CD4-positive, alpha-beta T cell treated with Interleukin-21 for 1 hour (primary cell): Measurements from ENCODE around the gene ABHD10.
A peak's percentile ranks its signal among the peaks of the same experiment; 100 is the strongest.

Experiments
- DNase-seq: peaks from one replicate; pipeline ENCODE4 v3.0.0-alpha.2; 2020

Gene ABHD10

GRCh38 chr3:112002096-112002971 lies 23.5 kb downstream of the ABHD10 start:
- DNase-seq = no peak

GRCh38 chr3:112003321-112004080 lies 24.7 kb downstream of the ABHD10 start:
- no peak for DNase-seq

GRCh38 chr3:112004187-112004586 lies 25.4 kb downstream of the ABHD10 start:
- DNase-seq = no peak

GRCh38 chr3:112004669-112005068 lies 25.8 kb downstream of the ABHD10 start:
- no peak for DNase-seq

DNA sequence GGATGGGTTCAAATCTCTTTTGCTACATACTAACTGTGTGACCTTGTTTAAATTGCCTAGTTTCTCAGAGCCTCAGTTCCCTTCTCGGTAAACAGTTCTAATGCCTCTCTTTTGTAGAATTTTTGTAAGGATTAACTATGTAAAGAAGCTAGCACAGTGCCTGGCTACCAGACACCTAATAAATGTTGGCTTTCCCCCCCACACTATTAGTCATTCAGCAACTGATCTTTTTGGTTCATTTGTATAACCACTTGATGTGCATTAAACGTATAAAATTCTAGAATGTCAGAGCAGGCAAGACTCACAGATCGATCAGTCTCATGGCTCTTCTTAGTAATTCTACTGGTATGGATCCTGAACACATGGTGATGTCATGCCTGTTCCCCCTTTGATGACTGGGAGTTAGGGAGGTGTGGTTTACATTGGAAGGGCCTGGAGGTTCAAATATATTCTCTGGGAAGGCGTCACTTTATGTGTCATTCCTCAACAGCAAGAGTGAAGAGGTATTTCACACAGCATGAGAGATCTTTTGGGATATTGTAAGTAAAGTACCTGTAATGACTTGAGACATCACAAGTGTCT lies 26.4 kb downstream of the ABHD10 start:
- DNase-seq = no peak

DNA sequence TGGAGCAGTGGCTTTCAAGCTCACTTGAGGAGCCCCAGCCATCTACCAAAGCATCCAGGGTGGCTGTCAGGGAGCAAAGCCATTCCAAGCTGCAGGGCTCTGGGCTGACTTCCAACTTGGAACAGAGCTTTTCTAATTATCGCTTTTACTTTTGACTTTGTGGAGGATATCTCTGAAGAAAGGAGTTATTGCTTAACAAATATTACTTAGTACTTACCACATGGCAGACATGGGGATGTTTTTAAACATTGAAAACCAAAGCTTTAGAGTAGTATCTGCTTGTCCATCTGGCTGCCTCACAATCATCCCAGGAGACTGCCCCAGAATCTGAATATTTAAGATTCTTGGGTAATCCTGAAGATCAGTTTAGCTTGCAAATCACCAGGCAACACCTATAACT lies 28.8 kb downstream of the ABHD10 start:
- no peak for DNase-seq

GRCh38 chr3:112009670-112010069 lies 30.8 kb downstream of the ABHD10 start:
- no peak for DNase-seq

GRCh38 chr3:112010636-112011035 lies 31.8 kb downstream of the ABHD10 start:
- DNase-seq = no peak

DNA sequence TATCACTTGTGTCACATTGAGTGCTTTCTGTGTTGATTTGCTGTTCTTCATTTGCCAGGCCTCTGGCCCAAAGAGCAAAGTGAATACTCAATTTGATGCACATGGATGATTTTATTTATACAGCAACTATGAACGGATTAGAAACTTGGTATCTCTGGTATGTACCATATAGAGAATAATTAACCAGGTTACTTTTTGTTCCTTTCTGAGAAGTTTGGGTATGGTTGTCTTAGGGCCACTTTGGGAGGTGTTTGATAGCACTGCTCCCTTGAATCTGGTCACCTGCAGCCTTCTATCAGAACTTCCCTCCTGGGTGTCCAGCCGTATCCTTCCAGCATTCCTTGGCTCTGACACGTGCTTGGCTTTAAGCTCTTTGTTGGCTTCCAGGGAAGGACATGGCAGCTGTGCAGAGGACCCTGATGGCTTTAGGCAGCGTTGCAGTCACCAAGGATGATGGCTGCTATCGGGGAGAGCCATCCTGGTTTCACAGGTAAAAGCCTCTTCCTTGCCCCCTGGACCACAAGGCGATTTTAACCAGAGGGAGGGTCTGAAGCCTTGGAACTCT lies 32.6 kb downstream of the ABHD10 start:
- no peak for DNase-seq

- DNase-seq = no peak
Measured at GRCh38 chr3:112012205-112012992, 33.6 kb downstream of the ABHD10 start.

DNA sequence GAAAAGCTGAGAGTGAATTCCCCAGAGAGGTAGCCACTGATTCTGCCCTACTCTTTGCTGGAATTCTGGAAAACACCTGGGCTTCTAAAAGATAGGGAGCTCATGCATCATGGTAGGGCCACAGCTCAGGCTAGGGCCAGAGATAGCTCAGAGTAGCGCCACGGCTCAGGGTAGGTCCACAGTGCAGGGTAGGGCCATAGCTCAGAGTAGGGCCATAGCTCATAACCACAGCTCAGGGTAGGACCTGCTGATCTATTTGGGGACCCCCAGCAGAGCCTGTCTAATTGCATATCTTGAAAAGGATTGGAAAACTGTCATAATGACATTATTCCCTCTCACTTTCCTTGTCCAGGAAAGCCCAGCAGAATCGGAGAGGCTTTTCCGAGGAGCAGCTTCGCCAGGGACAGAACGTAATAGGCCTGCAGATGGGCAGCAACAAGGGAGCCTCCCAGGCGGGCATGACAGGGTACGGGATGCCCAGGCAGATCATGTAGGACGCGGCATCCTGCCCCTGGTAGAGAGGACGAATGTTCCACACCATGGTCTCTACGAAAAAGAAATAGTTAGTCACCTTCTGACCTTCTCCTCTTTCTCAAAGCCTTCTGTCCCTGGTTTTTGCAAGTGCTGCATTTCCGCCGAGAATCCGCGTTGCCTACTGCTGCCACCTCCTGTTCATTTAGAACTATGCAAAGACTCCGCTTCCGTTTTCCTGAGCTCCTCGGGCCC lies 34.4 kb downstream of the ABHD10 start:
- DNase-seq = peak; percentile 62

- no peak for DNase-seq
Measured at GRCh38 chr3:112013784-112014143, 34.9 kb downstream of the ABHD10 start.

DNA sequence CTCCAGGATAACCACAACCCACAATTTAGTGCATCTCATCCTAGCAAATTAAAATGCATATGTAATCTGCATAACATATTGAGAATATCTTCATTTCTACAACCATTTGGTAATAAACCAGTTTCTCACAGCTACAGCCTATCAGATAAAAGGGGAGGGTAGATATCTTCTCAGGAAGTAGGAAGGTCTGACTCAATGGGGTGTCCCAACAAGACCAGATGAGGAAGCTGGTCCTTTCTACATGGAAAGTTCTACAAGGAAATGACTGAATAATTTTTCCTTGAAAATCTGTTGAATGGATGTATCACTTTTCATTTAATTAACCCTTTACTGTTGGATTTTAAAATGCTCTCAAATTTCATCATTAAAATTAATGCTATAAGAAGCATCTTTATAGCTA lies 38.3 kb downstream of the ABHD10 start:
- no peak for DNase-seq

DNA sequence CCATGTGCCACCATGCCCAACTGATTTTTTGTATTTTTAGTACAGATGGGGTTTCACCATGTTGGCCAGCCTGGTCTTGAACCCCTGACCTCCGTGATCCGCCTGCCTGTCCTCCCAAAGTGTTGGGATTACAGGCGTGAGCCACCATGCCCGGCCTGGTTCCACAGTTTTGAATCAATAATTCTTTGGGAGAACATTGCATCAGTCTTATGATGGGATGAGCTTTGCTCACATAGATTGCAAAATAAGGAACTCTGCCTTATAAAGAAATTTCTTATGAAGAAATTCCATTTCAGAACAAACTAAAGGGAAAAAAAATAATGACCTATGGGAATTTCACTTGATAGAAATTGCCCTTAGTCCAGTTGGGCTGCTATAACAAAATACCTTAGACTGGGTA lies 39.9 kb downstream of the ABHD10 start:
- no peak for DNase-seq

- no peak for DNase-seq
Measured at GRCh38 chr3:112019716-112020115, 40.9 kb downstream of the ABHD10 start.

GRCh38 chr3:112020674-112021085 lies 41.9 kb downstream of the ABHD10 start:
- DNase-seq = no peak

DNA sequence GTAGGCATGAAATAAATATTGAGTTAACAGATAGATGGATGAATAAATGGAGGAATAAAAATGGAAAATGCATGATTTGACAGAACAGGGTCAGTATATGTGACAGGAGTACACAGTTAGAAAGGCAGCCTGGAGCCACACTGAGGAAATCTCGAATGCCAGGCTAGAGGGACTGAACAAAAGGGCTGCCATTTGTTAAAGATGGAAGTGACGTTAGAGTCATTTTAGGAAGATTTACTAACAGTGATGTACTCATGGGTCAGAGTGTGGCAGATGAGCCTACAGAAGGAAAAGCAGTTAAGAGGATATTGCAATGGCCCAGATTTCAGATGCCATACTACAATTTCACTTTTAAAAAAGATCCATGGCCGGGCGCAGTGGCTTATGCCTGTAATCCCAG lies 48.3 kb downstream of the ABHD10 start:
- no peak for DNase-seq

DNA sequence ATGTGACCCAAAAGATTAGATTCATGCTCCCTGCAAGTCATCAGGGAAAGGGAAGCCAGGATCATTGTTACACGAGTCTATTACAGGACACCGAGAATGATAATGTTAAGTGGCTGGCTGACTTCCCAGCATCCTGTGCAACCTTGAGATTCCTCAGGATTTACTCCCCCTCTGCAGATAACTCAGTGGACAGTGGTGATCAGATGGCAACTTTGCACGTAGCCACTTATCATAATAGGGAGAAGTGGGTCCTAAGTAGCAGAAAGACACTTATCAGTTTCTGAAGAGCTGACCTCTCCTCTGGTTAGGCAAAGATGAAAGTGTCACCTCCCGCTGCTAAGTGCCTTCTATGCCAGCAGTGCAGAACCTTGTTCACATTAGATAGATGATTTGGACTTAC lies 49.0 kb downstream of the ABHD10 start:
- no peak for DNase-seq

- DNase-seq = no peak
Measured at GRCh38 chr3:112030901-112031300, 52.1 kb downstream of the ABHD10 start.

GRCh38 chr3:112032098-112032731 lies 53.4 kb downstream of the ABHD10 start:
- no peak for DNase-seq

DNA sequence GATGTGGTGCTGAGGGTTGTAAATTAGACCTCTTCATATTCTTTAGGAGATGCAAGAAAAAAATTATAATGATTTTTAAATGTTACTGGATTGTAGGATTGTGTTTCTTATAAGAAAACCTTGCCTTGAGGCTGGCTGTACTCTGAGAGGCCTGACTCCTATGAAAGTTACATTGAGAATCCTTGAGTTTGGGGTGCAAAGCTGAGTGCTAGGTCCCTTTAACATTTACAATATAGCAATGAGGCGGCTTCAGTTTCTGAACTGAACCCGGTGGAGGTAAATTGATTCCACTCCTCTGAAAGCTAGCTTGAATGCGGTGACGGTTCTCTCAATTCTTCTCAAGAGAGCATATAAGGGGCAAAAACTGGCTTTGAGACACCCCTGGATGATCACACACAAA lies 55.6 kb downstream of the ABHD10 start, which contains the start of gene TMPRSS7:
Gene TMPRSS7 (plus strand): TSS at position 301 of the 400 bp plus-strand sequence. CDS start 110 bp downstream, outside the sequence.
- no peak for DNase-seq
